Fibroblast of peridontal ligament (primary cell): Measurements from ENCODE around the gene NLGN1.
A peak's percentile ranks its signal among the peaks of the same experiment; 100 is the strongest.
"Not testable (repeated sequence)": the region's sequence is repeated elsewhere in the genome, so short reads cannot be mapped to it uniquely, and the experiment has no call there.

Source experiments
- DNase-seq: peaks from one replicate; pipeline ENCODE4 v3.0.0-alpha.2; 2010; ENCODE audit errors: extremely low read depth

NLGN1 gene

GRCh38 chr3:174159604-174160003, 762.1 kb downstream of the NLGN1 start:
- no peak for DNase-seq

GRCh38 chr3:174162550-174162949, 765.0 kb downstream of the NLGN1 start:
- peak; percentile 49 for DNase-seq

- peak; percentile 25 for DNase-seq
These were observed 770.5 kb downstream of the NLGN1 start for GRCh38 chr3:174168026-174168425.

GRCh38 chr3:174168538-174169254, 771.2 kb downstream of the NLGN1 start:
- no peak for DNase-seq

GRCh38 chr3:174169736-174170135, 772.2 kb downstream of the NLGN1 start:
- DNase-seq: no peak

GRCh38 chr3:174170248-174170647, 772.7 kb downstream of the NLGN1 start:
- DNase-seq: no peak

- no peak for DNase-seq
These were observed 788.9 kb downstream of the NLGN1 start for GRCh38 chr3:174186377-174186989.

GRCh38 chr3:174191380-174191779, 793.8 kb downstream of the NLGN1 start:
- DNase-seq: no peak

GRCh38 chr3:174191895-174192294, 794.4 kb downstream of the NLGN1 start:
- DNase-seq: no peak

GRCh38 chr3:174192471-174192870, 794.9 kb downstream of the NLGN1 start:
- no peak for DNase-seq

- peak; percentile 22 for DNase-seq
These were observed 796.1 kb downstream of the NLGN1 start for GRCh38 chr3:174193604-174194003.

- no peak for DNase-seq
These were observed 799.9 kb downstream of the NLGN1 start for GRCh38 chr3:174197416-174197815.

- DNase-seq: peak; percentile 60
These were observed 800.7 kb downstream of the NLGN1 start for GRCh38 chr3:174198199-174198598.

GRCh38 chr3:174199696-174200095, 802.2 kb downstream of the NLGN1 start:
- DNase-seq: no peak

- DNase-seq: no peak
These were observed 804.6 kb downstream of the NLGN1 start for GRCh38 chr3:174202116-174202515.

- DNase-seq: peak; percentile 12
These were observed 805.0 kb downstream of the NLGN1 start for GRCh38 chr3:174202561-174202960.

- no peak for DNase-seq
These were observed 807.2 kb downstream of the NLGN1 start for GRCh38 chr3:174204765-174205164.

- DNase-seq: peak; percentile 56
These were observed 809.2 kb downstream of the NLGN1 start for GRCh38 chr3:174206607-174207192.

GRCh38 chr3:174208161-174208560, 810.6 kb downstream of the NLGN1 start:
- DNase-seq: no peak

- DNase-seq: not testable (repeated sequence)
These were observed 814.4 kb downstream of the NLGN1 start for GRCh38 chr3:174211896-174212295.

- no peak for DNase-seq
These were observed 817.9 kb downstream of the NLGN1 start for GRCh38 chr3:174215456-174215855.

GRCh38 chr3:174216019-174216418, 818.5 kb downstream of the NLGN1 start:
- no peak for DNase-seq
